Activated naive CD4-positive, alpha-beta T cell treated with anti-CD3 and anti-CD28 coated beads, Interleukin-2, amount 10 ng/mL, durations not matched to agents 7 days and 5 days (primary cell): ENCODE measurements around the gene SLC29A3.

Source experiments
- CTCF ChIA-PET: fragments of 350-600 bp; sonication (Branson Sonifier 250); formaldehyde crosslinking; loops from one replicate; lab custom pipeline; 2021; ENCODE audit warnings: antibody characterized with exemption; lab: Charles Lee
- DNase-seq: peaks from one replicate; pipeline ENCODE4 v3.0.0-alpha.2; 2020
- H3K27ac Mint-ChIP-seq: one replicate; pipeline ENCODE4 v1.8.0; 2021; ENCODE audit warnings: mild to moderate bottlenecking, moderate library complexity, mixed read lengths
- H3K27me3 Mint-ChIP-seq: one replicate; pipeline ENCODE4 v1.8.0; 2021; ENCODE audit warnings: mild to moderate bottlenecking, mixed read lengths
- H3K36me3 Mint-ChIP-seq: one replicate; pipeline ENCODE4 v1.8.0; 2021; ENCODE audit warnings: mixed read lengths
- H3K4me1 Mint-ChIP-seq: one replicate; pipeline ENCODE4 v1.8.0; 2021; ENCODE audit warnings: mixed read lengths
- H3K4me3 Mint-ChIP-seq: one replicate; pipeline ENCODE4 v1.8.0; 2021; ENCODE audit warnings: mild to moderate bottlenecking, moderate library complexity, mixed read lengths
- H3K9me3 Mint-ChIP-seq: one replicate; pipeline ENCODE4 v1.8.0; 2021; ENCODE audit warnings: mixed read lengths

Gene SLC29A3

DNA sequence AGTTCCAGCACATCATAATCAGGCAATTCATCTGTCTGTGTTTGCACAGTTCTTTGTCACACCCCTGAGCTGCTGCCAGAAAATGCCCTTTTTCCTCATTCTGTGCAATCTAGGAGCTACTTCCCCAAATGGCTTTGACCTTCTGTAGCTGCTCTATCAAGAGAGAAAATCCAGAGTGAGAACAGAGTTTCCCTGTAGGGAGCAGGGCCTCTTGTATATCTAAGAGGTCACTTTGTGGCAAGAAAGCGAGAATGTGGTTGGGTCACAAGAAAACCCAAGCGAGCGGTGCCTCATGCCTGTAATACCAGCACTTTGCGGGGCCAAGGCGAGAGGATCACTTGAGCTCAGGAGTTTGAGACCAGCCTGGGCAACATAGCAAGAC lies 24.3 kb downstream of the SLC29A3 start:
- Mint-ChIP-seq H3K4me3 (no peak overlapping the region), H3K27ac (no peak overlapping the region), H3K4me1 (no peaks in the 10 kb centered on the region), H3K9me3 (no peaks in the 10 kb centered on the region), H3K27me3 (no peaks in the 10 kb centered on the region), H3K36me3 (no peaks in the 10 kb centered on the region)
- DNase-seq, result no peak
- CTCF ChIA-PET, result interaction anchor here (0.7 kb wide), 1 partner anchor 11 kb away, joined by 3 read pairs; no protein-coding TSS in a partner anchor

DNA sequence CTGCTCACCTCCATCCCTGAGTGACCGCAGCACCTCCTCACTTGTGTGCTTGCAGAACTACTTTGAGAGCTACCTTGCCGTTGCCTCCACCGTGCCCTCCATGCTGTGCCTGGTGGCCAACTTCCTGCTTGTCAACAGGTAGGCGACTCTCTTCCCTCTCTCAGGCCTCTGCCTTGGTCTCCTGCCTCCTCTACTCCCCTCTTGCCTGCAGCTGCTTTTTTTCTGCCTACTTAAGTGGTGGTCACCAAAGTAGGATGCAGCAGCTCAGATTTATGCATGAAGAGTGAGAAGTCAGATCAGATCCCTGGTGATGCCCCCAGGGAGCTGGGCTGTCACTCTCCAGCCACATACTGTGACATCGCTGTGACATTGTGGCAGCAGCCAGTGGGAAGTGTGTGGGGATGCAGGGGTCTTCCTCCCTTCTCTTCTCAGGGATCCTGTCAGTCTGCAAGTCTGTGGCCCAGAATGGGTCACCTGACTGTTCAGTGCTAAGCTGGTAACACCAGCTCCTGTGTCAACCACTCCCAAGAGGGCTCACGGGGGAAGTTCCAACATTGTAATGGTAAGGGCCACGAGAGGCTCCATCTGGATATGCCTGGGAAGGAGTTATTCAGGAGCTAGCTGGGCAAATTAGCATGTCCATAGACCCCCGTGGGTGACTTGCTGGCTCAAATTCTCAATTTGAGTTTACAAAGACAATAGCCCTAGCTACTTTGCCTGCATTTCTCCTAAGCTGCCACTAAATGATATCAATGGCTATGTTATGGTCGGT lies 25.3 kb downstream of the SLC29A3 start:
- no peak overlapping the region for H3K4me3 Mint-ChIP-seq
- H3K9me3 Mint-ChIP-seq, result no peaks in the 10 kb centered on the region
- no peaks in the 10 kb centered on the region for H3K27me3 Mint-ChIP-seq
- no peaks in the 10 kb centered on the region for H3K4me1 Mint-ChIP-seq
- DNase-seq, result no peak
- no peaks in the 10 kb centered on the region for H3K36me3 Mint-ChIP-seq
- H3K27ac Mint-ChIP-seq, result no peak overlapping the region
- CTCF ChIA-PET, result interaction anchor here (1.3 kb wide), 1 partner anchor 225 kb away, joined by 3 read pairs; no protein-coding TSS in a partner anchor

- Mint-ChIP-seq H3K9me3 (no peaks in the 10 kb centered on the region), H3K27ac (no peak overlapping the region), H3K4me3 (no peak overlapping the region), H3K36me3 (no peaks in the 10 kb centered on the region), H3K4me1 (no peaks in the 10 kb centered on the region), H3K27me3 (no peaks in the 10 kb centered on the region)
- no peak for DNase-seq
- CTCF ChIA-PET, result interaction anchor here (1.3 kb wide), 1 partner anchor 225 kb away, joined by 3 read pairs; no protein-coding TSS in a partner anchor
Measured at GRCh38 chr10:71344993-71345480, 26.0 kb downstream of the SLC29A3 start.

DNA sequence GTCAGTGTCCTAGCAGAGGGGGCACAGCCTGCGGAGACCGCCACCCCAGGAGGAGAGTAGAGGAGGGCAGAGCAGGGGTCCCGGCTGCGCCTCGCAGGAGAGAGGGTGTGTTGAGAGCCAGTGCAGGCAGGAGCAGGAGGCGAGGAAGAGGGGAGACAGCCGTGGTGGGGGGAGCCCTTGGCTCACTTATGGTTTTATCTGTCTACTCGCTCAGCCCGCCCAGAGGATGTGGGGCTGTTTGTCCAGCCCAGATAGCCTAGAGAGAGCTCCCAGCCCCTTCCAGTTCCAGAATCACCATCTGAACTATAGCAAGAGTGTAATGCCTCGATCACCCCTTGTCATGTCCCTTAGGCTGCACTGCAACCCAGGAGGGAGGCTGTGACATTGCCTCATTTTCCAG lies 26.6 kb downstream of the SLC29A3 start:
- H3K9me3 Mint-ChIP-seq, result no peaks in the 10 kb centered on the region
- CTCF ChIA-PET, result interaction anchor here (1.3 kb wide), 1 partner anchor 224 kb away, joined by 3 read pairs; no protein-coding TSS in a partner anchor
- no peaks in the 10 kb centered on the region for H3K27me3 Mint-ChIP-seq
- no peaks in the 10 kb centered on the region for H3K4me1 Mint-ChIP-seq
- H3K4me3 Mint-ChIP-seq, result no peak overlapping the region
- no peak overlapping the region for H3K27ac Mint-ChIP-seq
- H3K36me3 Mint-ChIP-seq, result no peaks in the 10 kb centered on the region
- DNase-seq, result no peak

DNA sequence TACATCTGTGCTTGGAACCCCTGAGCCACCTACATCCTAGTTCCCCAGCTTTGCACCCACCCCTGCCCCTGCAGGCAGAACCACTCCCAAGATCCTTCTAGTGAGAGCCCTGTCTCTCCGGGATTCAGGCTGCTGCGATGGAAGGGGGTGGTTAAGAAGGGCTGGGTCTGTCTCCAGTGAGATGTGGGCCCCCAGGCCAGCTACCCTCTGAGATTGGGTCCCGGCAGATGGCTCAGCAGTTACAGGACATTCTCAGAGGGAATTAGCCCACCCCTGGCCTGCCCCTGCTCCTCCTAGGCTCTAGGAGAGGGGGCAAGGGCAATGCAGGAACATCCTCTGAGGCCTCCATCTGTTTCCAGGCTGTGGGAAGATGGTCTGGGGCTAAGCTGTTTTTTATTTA lies 27.7 kb downstream of the SLC29A3 start:
- Mint-ChIP-seq H3K4me3 (no peak overlapping the region), H3K9me3 (no peaks in the 10 kb centered on the region), H3K27me3 (no peaks in the 10 kb centered on the region), H3K27ac (no peak overlapping the region), H3K4me1 (no peaks in the 10 kb centered on the region), H3K36me3 (no peaks in the 10 kb centered on the region)
- CTCF ChIA-PET, result no interaction called here
- no peak for DNase-seq

DNA sequence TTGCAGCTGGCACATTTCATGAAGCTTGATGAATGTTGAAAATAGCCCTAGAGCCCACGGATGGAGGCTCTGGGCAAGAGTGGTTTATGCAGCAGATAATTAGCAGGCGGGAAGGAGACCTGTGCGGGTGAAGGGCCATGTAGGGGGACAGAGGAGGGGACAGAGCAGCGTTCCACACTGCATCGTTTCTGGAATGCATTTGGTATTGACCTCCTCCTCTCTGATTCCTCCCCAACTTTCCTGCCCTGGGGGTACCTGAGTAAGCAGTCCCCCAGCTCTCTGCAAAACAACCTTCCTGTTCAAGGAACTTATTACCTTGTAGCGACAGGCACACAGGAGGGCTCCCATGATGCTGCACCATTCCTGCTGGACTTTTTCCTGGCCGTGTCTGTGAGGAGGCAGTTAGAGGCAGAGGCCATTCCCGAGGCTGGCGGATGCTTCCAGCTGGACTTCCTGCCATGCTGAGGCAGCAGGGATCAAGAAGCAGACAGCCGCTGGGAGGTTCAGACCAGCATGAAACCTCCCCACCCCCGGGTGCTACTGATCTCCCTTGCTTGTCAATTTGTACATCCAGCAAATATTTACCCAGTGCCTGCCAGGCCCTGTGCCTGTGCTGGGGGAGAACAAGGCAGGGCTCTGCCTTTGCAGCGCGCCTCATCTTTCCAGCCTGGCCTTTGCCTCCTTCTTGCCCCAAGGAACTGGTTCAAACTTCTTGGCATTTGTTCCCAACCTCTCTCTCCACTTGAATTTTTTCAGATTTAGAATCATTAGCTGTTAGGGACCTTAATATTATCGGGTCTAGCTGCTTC lies 28.7 kb downstream of the SLC29A3 start:
- CTCF ChIA-PET, result no interaction called here
- Mint-ChIP-seq H3K4me3 (no peak overlapping the region), H3K9me3 (no peaks in the 10 kb centered on the region), H3K36me3 (no peaks in the 10 kb centered on the region), H3K27me3 (no peaks in the 10 kb centered on the region), H3K27ac (no peak overlapping the region), H3K4me1 (no peaks in the 10 kb centered on the region)
- DNase-seq, result no peak

DNA sequence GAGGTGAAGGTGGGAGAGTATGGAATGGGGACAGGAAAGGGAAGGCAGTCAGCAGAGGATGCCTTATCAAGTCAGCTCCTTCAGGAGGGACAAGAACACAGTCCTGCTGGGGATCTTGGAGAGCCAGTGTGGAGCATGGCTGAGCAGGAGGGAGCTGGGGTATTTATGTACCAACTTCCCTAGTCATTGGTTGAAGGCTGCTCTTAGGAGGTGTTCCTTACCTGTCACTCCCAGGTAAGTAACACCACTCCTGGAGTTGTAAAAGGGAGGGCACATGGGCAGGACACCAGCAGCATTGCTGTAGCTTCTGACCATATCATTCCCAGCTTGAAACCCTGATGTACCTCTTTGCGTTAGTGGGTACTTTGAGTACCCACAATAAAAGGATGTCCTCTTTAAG lies 29.8 kb downstream of the SLC29A3 start:
- no peak overlapping the region for H3K4me3 Mint-ChIP-seq
- H3K27me3 Mint-ChIP-seq, result no peaks in the 10 kb centered on the region
- H3K4me1 Mint-ChIP-seq, result no peaks in the 10 kb centered on the region
- CTCF ChIA-PET, result no interaction called here
- H3K27ac Mint-ChIP-seq, result no peak overlapping the region
- H3K9me3 Mint-ChIP-seq, result no peaks in the 10 kb centered on the region
- no peaks in the 10 kb centered on the region for H3K36me3 Mint-ChIP-seq
- DNase-seq, result no peak

GRCh38 chr10:71349406-71349805 lies 30.3 kb downstream of the SLC29A3 start:
- DNase-seq, result no peak
- H3K4me1 Mint-ChIP-seq, result no peaks in the 10 kb centered on the region
- H3K9me3 Mint-ChIP-seq, result no peaks in the 10 kb centered on the region
- H3K27ac Mint-ChIP-seq, result no peak overlapping the region
- no peaks in the 10 kb centered on the region for H3K36me3 Mint-ChIP-seq
- CTCF ChIA-PET, result no interaction called here
- no peak overlapping the region for H3K4me3 Mint-ChIP-seq
- H3K27me3 Mint-ChIP-seq, result no peaks in the 10 kb centered on the region

- Mint-ChIP-seq H3K9me3 (no peaks in the 10 kb centered on the region), H3K4me1 (no peaks in the 10 kb centered on the region), H3K36me3 (no peaks in the 10 kb centered on the region), H3K27me3 (no peaks in the 10 kb centered on the region), H3K27ac (no peak overlapping the region), H3K4me3 (no peak overlapping the region)
- no peak for DNase-seq
- CTCF ChIA-PET, result interaction anchor here (1.5 kb wide), 1 partner anchor 218 kb away, joined by 3 read pairs; no protein-coding TSS in a partner anchor
Measured at GRCh38 chr10:71351087-71351486, 32.0 kb downstream of the SLC29A3 start.

GRCh38 chr10:71351628-71352319 lies 32.7 kb downstream of the SLC29A3 start:
- no peaks in the 10 kb centered on the region for H3K9me3 Mint-ChIP-seq
- CTCF ChIA-PET, result interaction anchor here (1.0 to 1.5 kb wide), 2 partner anchors 77 to 217 kb away, joined by 3 read pairs; no protein-coding TSS in a partner anchor
- no peaks in the 10 kb centered on the region for H3K27me3 Mint-ChIP-seq
- no peak overlapping the region for H3K4me3 Mint-ChIP-seq
- no peaks in the 10 kb centered on the region for H3K36me3 Mint-ChIP-seq
- DNase-seq, result no peak
- H3K27ac Mint-ChIP-seq, result no peak overlapping the region
- H3K4me1 Mint-ChIP-seq, result no peaks in the 10 kb centered on the region

DNA sequence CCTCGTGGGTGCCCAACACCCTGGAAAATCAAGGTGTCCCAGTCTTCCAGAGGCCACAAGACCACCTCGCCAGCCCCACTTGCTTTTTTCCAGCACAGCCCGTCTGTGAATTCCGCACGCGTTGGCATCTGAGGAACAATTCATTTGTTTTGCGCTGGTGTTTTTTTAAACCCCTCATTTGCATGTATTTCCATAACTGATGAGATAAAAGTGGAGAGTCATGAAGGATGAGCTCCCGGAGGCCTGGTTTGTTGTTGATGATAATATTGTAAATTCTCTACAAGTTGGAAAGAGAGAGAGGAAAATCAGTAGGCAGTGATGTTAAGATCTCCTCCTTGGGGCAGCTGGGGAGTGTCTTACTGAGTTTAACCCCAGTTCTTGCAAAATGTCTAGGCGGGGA lies 34.6 kb downstream of the SLC29A3 start:
- no peaks in the 10 kb centered on the region for H3K4me1 Mint-ChIP-seq
- DNase-seq, result no peak
- CTCF ChIA-PET, result no interaction called here
- no peaks in the 10 kb centered on the region for H3K9me3 Mint-ChIP-seq
- H3K27me3 Mint-ChIP-seq, result no peaks in the 10 kb centered on the region
- H3K36me3 Mint-ChIP-seq, result no peaks in the 10 kb centered on the region
- H3K27ac Mint-ChIP-seq, result no peak overlapping the region
- H3K4me3 Mint-ChIP-seq, result no peak overlapping the region

GRCh38 chr10:71354776-71355175 lies 35.7 kb downstream of the SLC29A3 start:
- no peaks in the 10 kb centered on the region for H3K27me3 Mint-ChIP-seq
- no peaks in the 10 kb centered on the region for H3K9me3 Mint-ChIP-seq
- no peaks in the 10 kb centered on the region for H3K4me1 Mint-ChIP-seq
- CTCF ChIA-PET, result interaction anchor here (0.6 kb wide), 1 partner anchor 23 kb away, joined by 3 read pairs; no protein-coding TSS in a partner anchor
- no peak overlapping the region for H3K4me3 Mint-ChIP-seq
- H3K36me3 Mint-ChIP-seq, result no peaks in the 10 kb centered on the region
- H3K27ac Mint-ChIP-seq, result no peak overlapping the region
- DNase-seq, result no peak

- no peak for DNase-seq
- Mint-ChIP-seq H3K27ac (no peak overlapping the region), H3K9me3 (no peaks in the 10 kb centered on the region), H3K4me1 (no peaks in the 10 kb centered on the region), H3K36me3 (no peaks in the 10 kb centered on the region), H3K4me3 (no peak overlapping the region), H3K27me3 (no peaks in the 10 kb centered on the region)
- CTCF ChIA-PET, result interaction anchor here (0.9 kb wide), 1 partner anchor 13 kb away, joined by 4 read pairs; no protein-coding TSS in a partner anchor
Measured at GRCh38 chr10:71355886-71356285, 36.8 kb downstream of the SLC29A3 start.

GRCh38 chr10:71357792-71358265 lies 38.8 kb downstream of the SLC29A3 start:
- CTCF ChIA-PET, result no interaction called here
- Mint-ChIP-seq H3K4me1 (no peaks in the 10 kb centered on the region), H3K36me3 (no peaks in the 10 kb centered on the region), H3K27me3 (no peaks in the 10 kb centered on the region), H3K4me3 (no peak overlapping the region), H3K27ac (no peak overlapping the region), H3K9me3 (no peaks in the 10 kb centered on the region)
- no peak for DNase-seq
